Cardiac fibroblast (primary cell): ENCODE measurements around the gene SIVA1.

Source experiments
- DNase-seq, 2 donors: peaks; one replicate each; pipeline versions ENCODE4 v3.0.0 to v3.0.0-alpha.2; 2010; ENCODE audit warnings: low read depth in 2 of 2
- H3K4me3 ChIP-seq, 2 donors: replicated peaks in 1 of 2; 1 replicate in 1 of 2; 2 replicates in 1 of 2; pipeline ENCODE4 v1.5.1; 2011; ENCODE audit warnings: low read depth in 2 of 2, low read length in 2 of 2, mild to moderate bottlenecking in 2 of 2, moderate library complexity in 1 of 2
- TF ChIP-seq, protein P1 (sequence below): IDR thresholded peaks from one replicate; pipeline ENCODE4 v1.5.1; 2011; ENCODE audit warnings: low read depth, mild to moderate bottlenecking, low read length, inconsistent platforms

Gene SIVA1

DNA sequence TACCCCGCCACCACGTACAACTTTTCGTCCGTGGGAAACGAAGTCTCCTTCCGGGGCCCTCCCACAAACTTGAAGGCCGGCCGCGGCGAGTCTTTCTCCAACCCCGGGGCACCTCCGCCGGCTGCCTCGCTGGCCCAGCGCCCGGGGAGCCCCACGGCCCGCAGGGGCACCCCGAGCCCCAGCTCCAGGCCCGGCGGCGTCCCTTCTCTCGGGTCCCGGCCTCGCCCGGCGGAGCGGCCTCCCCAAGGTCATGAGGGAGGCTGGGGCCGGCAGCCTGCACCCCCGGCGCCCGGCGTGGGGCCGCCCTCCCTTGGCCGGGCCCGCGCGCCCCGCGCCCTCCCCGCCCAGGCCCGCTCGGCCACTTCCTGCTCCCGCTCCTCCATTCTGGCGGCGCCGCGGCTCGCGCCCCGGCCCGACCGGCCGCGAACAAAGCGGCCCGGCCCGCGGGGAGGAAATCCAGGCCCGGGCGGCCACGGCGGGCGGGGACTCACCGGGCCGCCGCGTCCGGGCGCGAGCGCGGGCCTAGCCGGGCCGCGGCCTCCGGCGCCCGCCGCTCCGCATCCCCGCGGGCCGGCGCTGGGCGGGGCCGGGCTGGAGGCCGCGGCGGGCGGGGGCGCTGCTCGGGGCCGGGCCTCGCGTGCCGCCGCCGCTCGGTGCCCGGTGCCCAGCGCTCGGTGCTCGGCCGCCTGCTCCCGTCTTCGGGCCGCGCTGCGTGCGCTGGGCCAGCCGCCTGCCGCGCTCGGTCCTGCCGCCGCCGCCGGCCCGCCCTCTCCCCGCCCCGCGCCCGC is 42.2 kb downstream of the SIVA1 start, which contains the start of gene AKT1:
Gene AKT1 (minus strand): TSS at position 756 of the 788 bp plus-strand sequence. CDS start 3,105 bp downstream, outside the sequence.
- TF ChIP-seq, protein P1, sequence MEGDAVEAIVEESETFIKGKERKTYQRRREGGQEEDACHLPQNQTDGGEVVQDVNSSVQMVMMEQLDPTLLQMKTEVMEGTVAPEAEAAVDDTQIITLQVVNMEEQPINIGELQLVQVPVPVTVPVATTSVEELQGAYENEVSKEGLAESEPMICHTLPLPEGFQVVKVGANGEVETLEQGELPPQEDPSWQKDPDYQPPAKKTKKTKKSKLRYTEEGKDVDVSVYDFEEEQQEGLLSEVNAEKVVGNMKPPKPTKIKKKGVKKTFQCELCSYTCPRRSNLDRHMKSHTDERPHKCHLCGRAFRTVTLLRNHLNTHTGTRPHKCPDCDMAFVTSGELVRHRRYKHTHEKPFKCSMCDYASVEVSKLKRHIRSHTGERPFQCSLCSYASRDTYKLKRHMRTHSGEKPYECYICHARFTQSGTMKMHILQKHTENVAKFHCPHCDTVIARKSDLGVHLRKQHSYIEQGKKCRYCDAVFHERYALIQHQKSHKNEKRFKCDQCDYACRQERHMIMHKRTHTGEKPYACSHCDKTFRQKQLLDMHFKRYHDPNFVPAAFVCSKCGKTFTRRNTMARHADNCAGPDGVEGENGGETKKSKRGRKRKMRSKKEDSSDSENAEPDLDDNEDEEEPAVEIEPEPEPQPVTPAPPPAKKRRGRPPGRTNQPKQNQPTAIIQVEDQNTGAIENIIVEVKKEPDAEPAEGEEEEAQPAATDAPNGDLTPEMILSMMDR, result no peak
- H3K4me3 ChIP-seq, result peak within 1 kb of the TSS; percentile 73 to 76
- no peak for DNase-seq

DNA sequence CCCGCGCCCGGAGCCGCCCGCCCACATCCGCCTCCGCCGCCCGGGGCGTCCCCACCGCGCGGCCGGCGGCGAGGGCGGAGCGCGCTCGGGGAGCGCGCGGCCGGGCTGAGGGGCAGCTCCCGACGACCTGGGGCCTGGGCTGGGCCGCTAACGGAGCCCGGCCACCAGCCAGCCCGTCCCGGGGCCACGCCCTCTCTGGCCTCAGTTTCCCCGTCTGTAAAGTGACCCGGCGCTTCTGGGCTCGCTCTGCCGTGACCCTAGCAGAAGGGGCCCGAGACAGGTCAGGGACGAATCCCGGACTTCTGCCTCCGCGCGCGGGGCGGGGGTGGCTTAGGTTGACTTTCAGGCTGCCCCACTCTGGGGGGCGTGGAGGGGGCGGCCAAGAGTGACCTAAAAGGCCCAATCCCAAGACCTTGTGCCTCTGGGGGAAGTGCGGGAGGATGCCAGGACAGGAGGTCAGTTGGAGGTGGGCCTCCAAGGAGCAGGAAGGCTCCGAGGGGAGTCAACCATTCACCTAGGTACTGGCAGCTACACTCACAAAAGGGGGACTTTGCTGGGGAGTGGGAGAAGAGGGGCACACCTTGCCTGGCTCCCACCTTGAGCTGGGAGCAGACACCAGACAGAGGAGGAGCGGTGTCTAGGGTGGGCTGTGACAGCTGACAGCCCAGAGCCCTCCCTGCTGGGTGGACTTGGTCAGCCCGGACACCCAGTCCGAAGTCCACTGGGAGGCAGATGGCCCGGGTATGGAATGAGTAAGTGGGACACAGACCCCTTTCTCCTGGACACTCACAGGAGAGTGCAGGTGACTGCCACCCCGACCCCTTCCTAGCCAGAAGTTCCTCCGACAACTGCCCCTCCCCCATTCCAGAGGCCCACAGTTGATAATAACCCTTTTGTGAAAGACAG is 43.1 kb downstream of the SIVA1 start:
- H3K4me3 ChIP-seq, result peak overlapping the region; percentile 48 to 49
- TF ChIP-seq, protein P1, result no peak
- DNase-seq, result peak; percentile 33 to 58

DNA sequence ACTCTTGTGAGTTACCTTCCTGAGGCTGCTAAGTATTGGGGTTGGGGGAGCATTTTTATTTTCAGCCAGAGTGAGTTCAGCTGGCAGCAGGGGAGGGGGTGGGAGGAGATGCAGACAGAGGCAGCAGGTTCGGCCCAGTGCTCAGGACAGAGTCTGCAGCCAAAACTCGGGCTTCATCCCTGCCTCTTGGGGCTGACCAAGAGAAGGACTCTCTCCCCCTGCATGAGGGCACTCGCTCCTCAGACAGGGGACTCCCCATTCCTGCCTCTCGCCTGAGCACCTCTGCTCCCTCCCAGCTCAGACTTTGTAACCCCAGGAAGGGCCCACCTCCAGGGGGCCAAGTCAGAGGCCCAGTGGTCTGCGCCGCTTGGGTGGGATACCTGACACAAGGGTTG is 43.7 kb downstream of the SIVA1 start:
- no peak for DNase-seq
- H3K4me3 ChIP-seq, result no peak overlapping the region
- TF ChIP-seq, protein P1, result no peak

DNA sequence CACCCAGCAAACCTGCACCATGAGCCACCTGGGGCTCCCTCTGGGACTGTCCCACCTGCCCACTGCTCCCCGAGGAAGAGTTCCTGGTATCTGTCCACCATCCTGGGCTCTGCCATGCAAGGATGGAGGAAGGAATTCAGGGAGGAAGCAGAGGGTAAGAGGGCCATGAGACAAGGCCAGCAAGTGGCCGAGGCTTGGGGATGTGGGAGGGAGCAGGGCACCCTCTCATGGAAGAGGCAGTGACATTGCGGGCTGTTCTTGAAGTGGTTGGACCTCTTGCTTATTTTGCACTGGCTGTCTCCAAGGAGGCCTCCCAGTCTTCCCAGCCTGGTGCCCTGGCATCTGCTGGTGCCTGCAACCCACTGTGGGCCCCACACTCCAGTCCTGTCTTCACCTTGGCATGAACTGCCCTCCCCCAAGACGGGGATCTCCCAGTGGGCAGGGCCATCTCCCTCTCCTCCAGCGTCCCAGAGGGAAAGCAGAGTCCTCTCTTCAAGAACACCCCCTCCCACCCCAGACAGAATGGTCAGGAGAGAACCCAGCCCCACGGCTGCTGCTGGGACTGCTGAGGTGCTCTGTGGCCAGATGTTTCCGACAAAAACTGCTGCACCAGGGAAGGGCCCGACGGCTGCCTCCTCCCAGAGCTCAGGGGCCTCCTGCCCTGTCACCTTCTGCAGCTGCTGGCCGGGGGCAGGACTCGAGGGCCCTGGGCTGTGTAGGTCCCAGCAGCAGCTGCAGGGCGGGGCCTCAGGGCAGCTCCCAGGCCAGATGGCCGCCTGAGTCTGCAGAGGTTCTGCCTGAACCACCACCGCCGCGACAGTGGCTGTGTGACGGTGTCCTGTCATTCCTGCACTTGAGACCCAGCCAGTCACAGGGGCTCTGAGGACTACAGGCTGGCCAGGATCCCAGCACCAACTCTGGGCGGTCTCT is 44.4 kb downstream of the SIVA1 start:
- H3K4me3 ChIP-seq, result no peak overlapping the region
- TF ChIP-seq, protein P1, result no peak
- no peak for DNase-seq

DNA sequence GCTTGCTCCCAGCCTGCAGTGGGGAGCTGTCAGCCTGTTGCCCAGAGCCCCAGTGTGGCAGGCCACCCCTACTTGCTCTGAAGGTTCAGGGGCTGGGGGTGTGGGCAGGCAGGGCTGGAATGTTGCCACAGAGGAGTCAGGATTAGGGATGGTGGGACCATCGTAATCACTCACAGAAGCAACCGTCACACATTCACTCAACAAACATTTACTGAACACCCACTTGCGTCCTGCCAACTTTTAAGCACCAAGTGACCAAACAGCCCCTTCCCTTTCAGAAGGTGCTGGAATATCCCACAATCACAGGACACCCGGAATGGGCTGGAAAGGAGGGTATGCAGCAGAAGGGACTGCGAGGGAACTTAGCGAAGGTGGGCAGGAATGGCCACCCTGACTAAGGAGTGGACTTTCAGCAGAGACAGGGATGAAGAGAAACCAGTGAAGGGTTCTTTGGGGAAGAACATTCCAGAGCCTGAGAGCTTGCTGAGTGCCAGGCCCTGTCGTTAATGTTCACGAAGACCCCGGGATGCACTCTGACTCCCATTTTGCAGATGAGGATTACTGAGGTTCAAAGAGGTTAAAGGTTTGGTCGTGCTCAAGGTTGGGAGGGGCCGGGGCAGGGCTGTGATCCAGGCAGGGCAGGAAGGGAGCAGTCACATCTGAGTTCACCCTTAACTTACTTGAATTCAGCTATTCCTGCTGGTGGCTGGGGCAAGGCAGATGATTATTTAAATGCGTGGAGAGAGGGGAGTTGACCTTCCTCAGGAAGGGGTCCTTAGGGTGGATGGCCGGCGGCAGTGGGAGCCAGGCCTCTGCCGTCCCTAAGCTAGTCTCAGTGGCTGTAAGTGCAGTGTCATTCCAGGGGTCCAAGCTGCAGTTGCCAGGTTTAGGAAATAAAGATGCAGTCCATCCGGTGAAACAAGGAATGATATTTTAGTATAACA is 45.6 kb downstream of the SIVA1 start:
- no peak for DNase-seq
- no peak overlapping the region for H3K4me3 ChIP-seq
- TF ChIP-seq, protein P1, result no peak
